Neural cell (in vitro differentiated cells): ENCODE results near the gene SLC43A1. TPM values are rescaled to one million over a fixed set of nuclear protein-coding genes. Genes with fewer than 3 reads are reported as not detected.

Experiments
- H2AFZ ChIP-seq: fragments of 200-600, 300-800 bp; sonication (generic), shearing (Covaris generic); 2 replicates; pipeline ENCODE4 v1.6.0; 2014; ENCODE audit warnings: low read depth, mild to moderate bottlenecking, antibody characterized with exemption, low read length, moderate library complexity
- H3F3A ChIP-seq: fragments of 200-600 bp; shearing (Covaris generic); 2 replicates; pipeline ENCODE4 v1.6.1; 2016; ENCODE audit warnings: mild to moderate bottlenecking, moderate library complexity, mixed read lengths, antibody characterized with exemption, low read length; ENCODE audit not compliant: insufficient read depth, poor library complexity, severe bottlenecking
- H3K27ac ChIP-seq: fragments of 200-600, 300-800 bp; sonication (generic), shearing (Covaris generic); 2 replicates; pipeline ENCODE4 v1.5.1; 2014; ENCODE audit warnings: mild to moderate bottlenecking, low read length, moderate library complexity
- H3K27me3 ChIP-seq: fragments of 300-800, 200-600 bp; sonication (generic), shearing (Covaris generic); 2 replicates; pipeline ENCODE4 v1.6.0; 2014; ENCODE audit warnings: mild to moderate bottlenecking, low read depth, low read length, moderate library complexity; ENCODE audit not compliant: insufficient read depth
- H3K36me3 ChIP-seq: fragments of 300-800, 200-600 bp; sonication (generic), shearing (Covaris generic); 2 replicates; pipeline ENCODE4 v1.5.1; 2014; ENCODE audit warnings: mild to moderate bottlenecking, antibody characterized with exemption, low read length, moderate library complexity; ENCODE audit not compliant: insufficient read depth
- H3K4me2 ChIP-seq: fragments of 300-800, 200-600 bp; sonication (generic), shearing (Covaris generic); 2 replicates; pipeline ENCODE4 v1.6.0; 2014; ENCODE audit warnings: mild to moderate bottlenecking, low read length
- H3K4me3 ChIP-seq: fragments of 300-800, 200-600 bp; sonication (generic), shearing (Covaris generic); 2 replicates; pipeline ENCODE4 v1.5.1; 2014; ENCODE audit warnings: mild to moderate bottlenecking, low read length, moderate library complexity
- H3K79me2 ChIP-seq: fragments of 200-600 bp; shearing (Covaris generic); replicated peaks from 2 replicates; pipeline ENCODE4 v1.6.0; 2014; ENCODE audit warnings: mild to moderate bottlenecking, low read length, moderate library complexity; ENCODE audit not compliant: insufficient read depth
- H3K9ac ChIP-seq: fragments of 300-800, 200-600 bp; sonication (generic), shearing (Covaris generic); 2 replicates; pipeline ENCODE4 v1.6.1; 2016; ENCODE audit warnings: mild to moderate bottlenecking, low read length, mixed read lengths
- H3K9me2 ChIP-seq: fragments of 200-600 bp; shearing (Covaris generic); 2 replicates; pipeline ENCODE4 v1.6.1; 2016; ENCODE audit warnings: mild to moderate bottlenecking, low read length, mixed read lengths; ENCODE audit not compliant: insufficient read depth
- H3K9me3 ChIP-seq: fragments of 200-600, 300-800 bp; sonication (generic), shearing (Covaris generic); 2 replicates; pipeline ENCODE4 v1.6.1; 2016; ENCODE audit warnings: mild to moderate bottlenecking, mixed run types, low read length, moderate library complexity, mixed read lengths
- H4K20me1 ChIP-seq: fragments of 200-600 bp; shearing (Covaris generic); 2 replicates; pipeline ENCODE4 v1.6.1; 2016; ENCODE audit warnings: mild to moderate bottlenecking, mixed run types; ENCODE audit not compliant: insufficient read depth
- CTCF ChIP-seq: fragments of 450-650 bp; IDR thresholded peaks from 2 replicates; pipeline ENCODE4 v1.5.1; 2014; ENCODE audit warnings: antibody characterized with exemption, mild to moderate bottlenecking, moderate library complexity; ENCODE audit not compliant: poor library complexity, severe bottlenecking
- EP300 ChIP-seq: fragments of 450-650 bp; conservative IDR thresholded peaks from 2 replicates; pipeline ENCODE4 v1.6.1; 2014; ENCODE audit warnings: antibody characterized with exemption, mild to moderate bottlenecking, moderate library complexity; ENCODE audit not compliant: poor library complexity, severe bottlenecking
- EZH2 ChIP-seq: fragments of 200-600, 300-800 bp; shearing (Covaris generic), sonication (generic); IDR thresholded peaks from 2 replicates; pipeline ENCODE4 v1.6.1; 2014; ENCODE audit warnings: antibody characterized with exemption, low read length, borderline replicate concordance, mild to moderate bottlenecking; ENCODE audit not compliant: insufficient read depth, poor library complexity, severe bottlenecking
- MXI1 ChIP-seq: fragments of 450-650 bp; conservative IDR thresholded peaks from 2 replicates; pipeline ENCODE4 v1.6.1; 2014; ENCODE audit warnings: antibody characterized with exemption, mild to moderate bottlenecking; ENCODE audit not compliant: poor library complexity, severe bottlenecking
- POLR2AphosphoS5 ChIP-seq: IDR thresholded peaks from 2 replicates; pipeline ENCODE4 v1.6.1; 2012
- RAD21 ChIP-seq: fragments of 450-650 bp; conservative IDR thresholded peaks from 2 replicates; pipeline ENCODE4 v1.6.1; 2014; ENCODE audit warnings: antibody characterized with exemption, mild to moderate bottlenecking, moderate library complexity
- REST ChIP-seq: IDR thresholded peaks from 2 replicates; pipeline ENCODE4 v1.6.1; 2012; ENCODE audit warnings: borderline replicate concordance
- SMC3 ChIP-seq: fragments of 450-650 bp; conservative IDR thresholded peaks from 2 replicates; pipeline ENCODE4 v1.6.1; 2014; ENCODE audit warnings: antibody characterized with exemption, mild to moderate bottlenecking, moderate library complexity; ENCODE audit not compliant: poor library complexity
- TAF1 ChIP-seq: IDR thresholded peaks from 2 replicates; pipeline ENCODE4 v1.6.1; 2012; ENCODE audit warnings: low read depth
- polyA plus RNA-seq: library from polyadenylated mRNA; depleted of rRNA; stranded (reverse); fragments of >200 nt; gene quantifications from 2 replicates; pipeline ENCODE4 v1.2.3, GENCODE V29; 2014

SLC43A1 gene
- polyA plus RNA-seq, 1 donor from 2014 or later, result 3.3 TPM

GRCh38 chr11:57457643-57458023, 57.9 kb downstream of the SLC43A1 start:
- H3K27ac ChIP-seq, result no peak overlapping the region
- no peaks in the 10 kb centered on the region for H3F3A ChIP-seq
- H3K27me3 ChIP-seq, result peaks cover 66% of the 10 kb centered on the region
- TF ChIP-seq SMC3 (peak; percentile 66), EZH2 (no peak)
- H3K4me3 ChIP-seq, result no peak overlapping the region
- no peak overlapping the region for H3K4me2 ChIP-seq
- H4K20me1 ChIP-seq, result no peaks in the 10 kb centered on the region
- no peaks in the 10 kb centered on the region for H3K9me2 ChIP-seq
- no peak overlapping the region for H3K9ac ChIP-seq
- no peaks in the 10 kb centered on the region for H3K36me3 ChIP-seq
- H3K79me2 ChIP-seq, result no peaks in the 10 kb centered on the region
- no peak overlapping the region for H2AFZ ChIP-seq
- H3K9me3 ChIP-seq, result no peaks in the 10 kb centered on the region

DNA sequence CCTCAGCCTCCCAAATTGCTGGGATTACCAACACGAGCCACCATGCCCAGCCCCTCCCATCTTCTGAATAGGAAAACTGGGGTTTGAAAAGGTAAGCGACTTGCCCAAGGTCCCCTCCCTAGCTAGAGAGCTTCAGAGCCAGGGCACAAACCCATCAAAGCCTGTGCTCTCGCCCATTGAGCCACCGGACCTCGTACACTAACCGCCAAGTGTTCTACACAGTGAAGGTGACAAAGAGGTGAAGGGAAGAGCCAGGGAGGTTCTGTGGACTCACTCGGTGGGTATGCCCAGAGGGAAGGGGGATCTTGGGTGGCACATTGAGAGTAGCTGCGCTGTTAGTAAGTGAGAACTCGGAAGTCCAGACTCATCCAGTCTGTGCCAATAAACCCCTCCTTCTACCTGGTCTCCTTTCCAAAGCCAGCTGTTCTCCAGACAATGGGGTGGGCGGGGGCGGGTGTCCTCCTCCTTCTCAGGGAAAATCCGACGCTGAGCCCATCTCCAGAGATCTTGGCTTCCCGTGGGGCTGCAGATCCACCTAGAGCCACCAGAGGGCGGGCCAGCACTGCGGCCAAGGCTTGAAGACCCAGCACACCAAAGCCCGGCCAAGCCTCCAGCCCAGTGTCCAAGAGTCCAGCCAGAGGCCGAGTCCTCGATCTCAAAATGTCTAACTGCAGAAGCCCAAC, 58.4 kb downstream of the SLC43A1 start:
- Histone ChIP-seq H3K9ac (no peak overlapping the region), H3K79me2 (no peaks in the 10 kb centered on the region), H3K27ac (no peak overlapping the region), H3K9me2 (no peaks in the 10 kb centered on the region), H3K27me3 (peaks cover 61% of the 10 kb centered on the region), H2AFZ (no peak overlapping the region), H3K4me2 (no peak overlapping the region), H3K36me3 (no peaks in the 10 kb centered on the region), H4K20me1 (no peaks in the 10 kb centered on the region), H3F3A (no peaks in the 10 kb centered on the region), H3K4me3 (no peak overlapping the region), H3K9me3 (no peaks in the 10 kb centered on the region)
- TF ChIP-seq CTCF (peak; percentile 94), TAF1 (no peak), POLR2AphosphoS5 (no peak), RAD21 (peak; percentile 89), EZH2 (no peak), MXI1 (no peak), EP300 (no peak), REST (no peak), SMC3 (peak; percentile 94)
